Psoas muscle (tissue), 8 donors: ENCODE data around the gene ACADS. TPM values are rescaled to one million over a fixed set of nuclear protein-coding genes. Genes with fewer than 3 reads are reported as not detected.

Source experiments
- ATAC-seq, 4 donors: fragments of 200-7000 bp; cut with Tn5 transposase; one replicate each; pipeline ENCODE4 v1.9.1; 2020; ENCODE audit warnings: moderate library complexity in 3 of 4, mild to moderate bottlenecking in 2 of 4
- DNase-seq, 2 donors: peaks; one replicate each; pipeline ENCODE4 v3.0.0-alpha.2; 2020
- H3K27ac ChIP-seq: fragments of 200-600 bp; one replicate; pipeline ENCODE4 v1.8.0; 2022
- H3K27me3 ChIP-seq, 3 donors: fragments of 200-600 bp in 1 of 3; one replicate each; pipeline versions ENCODE4 v1.6.1 to v1.8.0; 2013 to 2022; ENCODE audit warnings: low read length in 2 of 3, mild to moderate bottlenecking in 2 of 3, moderate library complexity in 1 of 3; ENCODE audit not compliant: insufficient read depth in 3 of 3
- H3K36me3 ChIP-seq, 2 donors: fragments of 200-600 bp in 1 of 2; one replicate each; pipeline versions ENCODE4 v1.6.1 to v1.8.0; 2013 to 2022; ENCODE audit warnings: low read depth in 1 of 2, mild to moderate bottlenecking in 1 of 2, moderate library complexity in 1 of 2; ENCODE audit not compliant: insufficient read depth in 1 of 2
- H3K4me1 ChIP-seq: fragments of 200-600 bp; one replicate; pipeline ENCODE4 v1.8.0; 2022
- H3K4me3 ChIP-seq: fragments of 200-600 bp; one replicate; pipeline ENCODE4 v1.8.0; 2022; ENCODE audit warnings: mild to moderate bottlenecking
- H3K9me3 ChIP-seq: fragments of 200-600 bp; one replicate; pipeline ENCODE4 v1.8.0; 2022
- CTCF ChIP-seq: fragments of 200-600 bp; IDR thresholded peaks from one replicate; pipeline ENCODE4 v1.8.0; 2022; ENCODE audit warnings: antibody characterized with exemption
- WGBS, 3 donors: extraction: QIAGEN DNeasy Blood & Tissue Kit; methylation state at CpG; one replicate each; pipeline versions ENCODE4 v1.1.6 to v1.1.7; 2013; 5-methylcytosine and 5-hydroxymethylcytosine counted together
- intact Hi-C, 2 donors: fragments of 100-400 bp; cut with DNase I; formaldehyde crosslinking; loops; one replicate each; pipeline versions ENCODE4 v1.11.0 to v1.14.2; 2022
- polyA plus RNA-seq, 3 donors: library from polyadenylated mRNA; stranded (reverse); fragments of 200-250 nt; gene quantifications; one replicate each; pipeline ENCODE4 v1.2.3, GENCODE V29; 2013
- total RNA-seq, 4 donors: library from RNA; stranded (reverse); fragmentation: NEBNext Ultra II Directional in 2 of 4; extraction: Animal tissue kit (Norgen Biotek cat#: 25700) in 2 of 4; gene quantifications; one replicate each; pipeline versions ENCODE4 v1.2.1 to v1.2.4, GENCODE V29; 2021 to 2023
- donor health status: healthy with polysubstance abuse.
- donor health status: DM: no; HTN: no; CAD: no; lungs with moderate emphysema.
- donor health status: Bipolar disorder and iron deficiency.
- donor health status: healthy.
- donor health status: DM: yes; HTN: yes; CAD: no.
- donor health status: DM: no; HTN: no; CAD: no.
- donor health status: DM: no; HTN: no; CAD: no.
- donor health status: DM: yes; HTN: yes; CAD: no.

Gene ACADS
- total and polyA plus RNA-seq, 7 donors = 81.9 to 120 (median 106) TPM

DNA sequence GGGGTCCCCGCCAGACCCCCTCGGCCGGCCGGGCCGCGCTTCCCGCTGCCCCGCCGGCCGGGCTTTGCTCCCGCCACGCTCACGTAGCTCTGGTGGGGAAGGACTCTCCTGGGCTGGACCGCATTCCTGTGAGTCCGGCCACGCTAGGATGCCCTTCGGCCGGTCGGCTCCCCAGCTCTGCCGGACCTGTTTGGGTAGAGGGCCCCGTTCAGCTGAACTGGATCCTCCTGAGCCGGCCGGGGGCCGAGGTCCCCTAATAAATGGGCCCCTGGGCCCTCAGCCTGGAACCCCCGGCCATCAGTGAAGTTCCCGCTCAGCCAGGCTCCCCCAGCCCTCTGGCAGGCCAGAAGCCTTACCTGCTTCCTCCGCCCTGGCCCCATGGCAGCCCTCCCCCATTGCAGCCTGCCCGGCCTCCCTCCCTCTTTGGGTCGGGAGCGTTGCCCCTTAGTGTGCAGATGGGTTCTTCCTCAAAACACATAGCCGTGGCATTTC is 14.8 kb upstream of the ACADS start:
- H3K9me3 ChIP-seq = no peaks in the 10 kb centered on the region
- DNase-seq = peak in 1 of 2 donors; percentile 60
- WGBS, 3 donors = 1 to 6% (median 1%) methylated on average over 28 to 31 of the region's 31 CpGs

DNA sequence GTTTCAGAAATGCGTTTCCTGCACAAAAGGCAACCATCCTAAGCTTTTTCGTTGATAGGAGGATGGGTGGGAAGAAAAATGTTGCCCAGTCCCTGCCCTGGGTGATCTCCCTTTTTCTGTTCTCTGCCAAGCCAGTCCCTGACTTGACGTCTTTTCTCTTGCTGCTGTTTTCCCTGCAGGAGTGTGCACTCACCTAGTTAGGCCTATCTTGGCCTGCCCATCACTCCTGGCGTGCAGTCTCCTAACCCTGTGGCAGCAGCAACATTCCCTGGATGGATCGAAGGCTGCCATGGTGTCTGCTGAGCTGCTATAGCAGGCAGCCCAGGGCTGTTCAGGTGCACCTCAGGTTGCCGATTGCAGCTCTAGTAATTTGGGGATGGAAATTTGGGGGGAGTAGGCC is 14.2 kb upstream of the ACADS start:
- WGBS, 3 donors = 25 to 50% (median 34%) methylated on average over 6 of the region's 6 CpGs
- Histone ChIP-seq H3K4me1 (peaks cover 18% of the 10 kb centered on the region), H3K27ac (peak overlapping the region; percentile 85), H3K9me3 (no peaks in the 10 kb centered on the region), H3K36me3 (peaks cover 0 to 33% of the 10 kb centered on the region in 2 donors), H3K27me3 (no peaks in the 10 kb centered on the region), H3K4me3 (peak overlapping the region; percentile 92)
- intact Hi-C loops = loop anchor here (2.0 to 5.0 kb wide), 3 partner anchors 23 to 261 kb away; partner anchors contain the start of gene POP5 (in 1 of the 2)
- DNase-seq (no peak), ATAC-seq (no peak)
- no peak for TF ChIP-seq CTCF

More for the DNA sequence above, 14.8 kb upstream of the ACADS start:
- Histone ChIP-seq H3K27ac (peak overlapping the region; percentile 85), H3K27me3 (no peaks in the 10 kb centered on the region), H3K4me1 (peaks cover 18% of the 10 kb centered on the region), H3K4me3 (peak overlapping the region; percentile 92), H3K36me3 (peaks cover 0 to 27% of the 10 kb centered on the region in 2 donors)
- TF ChIP-seq CTCF = no peak
- intact Hi-C loops = loop anchor here (2.0 to 5.0 kb wide), 3 partner anchors 22 to 261 kb away; partner anchors contain the start of gene POP5 (in 1 of the 2)
- peak in 3 of 4 donors; percentile 12 to 21 (median 19) for ATAC-seq

DNA sequence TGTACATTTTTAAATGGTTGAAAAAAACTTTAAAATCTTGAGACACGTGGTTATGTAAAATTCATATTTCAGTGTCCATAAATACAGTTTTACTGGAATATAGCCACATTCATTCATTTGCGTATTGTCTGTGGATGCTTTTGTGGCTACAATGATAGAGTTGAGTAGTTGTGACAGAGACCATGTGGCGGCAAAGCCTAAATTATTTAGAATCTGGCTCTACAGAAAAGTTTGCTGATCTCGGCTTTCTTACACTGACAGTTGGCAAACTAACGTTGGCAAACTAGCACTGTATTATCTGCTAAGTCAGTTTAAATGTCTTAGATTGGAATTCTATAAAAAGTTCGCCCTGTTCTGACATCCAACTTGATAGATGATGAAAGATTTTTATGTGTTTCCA is 13.0 kb upstream of the ACADS start:
- Histone ChIP-seq H3K27me3 (no peaks in the 10 kb centered on the region), H3K4me3 (no peak overlapping the region), H3K4me1 (peaks cover 18% of the 10 kb centered on the region), H3K36me3 (peaks cover 0 to 45% of the 10 kb centered on the region in 2 donors), H3K9me3 (no peaks in the 10 kb centered on the region), H3K27ac (no peak overlapping the region)
- DNase-seq (no peak), ATAC-seq (no peak)
- 69 to 82% (median 74%) methylated on average over 6 of the region's 6 CpGs for WGBS, 3 donors
- TF ChIP-seq CTCF = no peak
- intact Hi-C loops = loop anchor here (2.0 to 5.0 kb wide), 3 partner anchors 66 to 260 kb away; partner anchors contain the start of gene POP5 (in 1 of the 2)

DNA sequence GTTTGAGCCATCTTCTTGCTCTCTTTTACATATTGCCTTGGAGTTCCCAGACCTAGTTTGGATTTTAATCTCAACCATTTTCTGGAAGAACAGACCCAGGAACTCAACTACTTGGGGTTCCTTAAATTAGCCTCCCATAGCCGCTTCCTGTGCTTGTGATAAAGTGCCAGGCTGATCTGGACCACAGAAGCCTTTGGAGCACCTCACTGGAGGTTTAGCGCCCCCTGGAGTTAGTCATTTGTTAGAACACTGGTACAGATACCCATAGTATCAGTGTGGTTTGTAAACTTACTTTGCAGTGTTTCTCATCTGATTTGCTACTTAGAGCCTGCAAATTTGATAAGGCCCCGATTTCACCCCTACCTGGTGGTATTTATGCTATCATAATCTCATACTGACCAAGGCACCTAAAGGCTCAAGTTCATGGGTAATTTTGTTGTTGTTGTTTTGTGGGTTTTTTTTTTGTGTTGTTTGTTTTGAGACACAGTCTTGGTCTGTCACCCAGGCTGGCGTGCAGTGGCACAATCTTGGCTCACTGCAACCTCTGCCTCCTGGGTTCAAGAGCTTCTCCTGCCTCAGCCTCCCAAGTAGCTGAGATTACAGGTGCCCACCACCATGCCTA is 11.7 kb upstream of the ACADS start:
- no peaks in the 10 kb centered on the region for H3K27me3 ChIP-seq
- H3K4me1 ChIP-seq = peaks cover 18% of the 10 kb centered on the region
- peak; percentile 47 to 63 for DNase-seq
- H3K27ac ChIP-seq = no peak overlapping the region
- intact Hi-C loops = loop anchor here (1.0 to 5.0 kb wide), 4 partner anchors 67 to 258 kb away; partner anchors contain the start of gene POP5 (in 1 of the 2)
- WGBS, 3 donors = 19 to 24% (median 20%) methylated on average over 4 of the region's 4 CpGs
- no peak overlapping the region for H3K4me3 ChIP-seq
- peak; percentile 71 to 86 (median 76) for ATAC-seq
- H3K36me3 ChIP-seq = peaks cover 4 to 58% of the 10 kb centered on the region in 2 donors
- TF ChIP-seq CTCF = peak; percentile 90
- no peaks in the 10 kb centered on the region for H3K9me3 ChIP-seq
